ENCODE measurements around the gene GABRB3.

GRCh38 chr15:26716069-26716468 lies 56.8 kb downstream of the GABRB3 start:
- no peak for TF ChIP-seq TAF1 (IDR thresholded peaks at IDR 0.05; ENCODE audit: low read depth, low read length)
- TF ChIP-seq TCF12 (IDR thresholded peaks at IDR 0.05; ENCODE audit: low read depth, low read length): no peak
- no peak for TF ChIP-seq HDAC2 (IDR thresholded peaks at IDR 0.05; ENCODE audit: borderline replicate concordance in 1 of 2, low read depth in 2 of 2, low read length in 2 of 2)
- no peak for TF ChIP-seq CTCF (IDR thresholded peaks at IDR 0.05; ENCODE audit: control extremely low read depth in 1 of 3, insufficient read depth in 1 of 3, low read depth in 1 of 3, low read length in 3 of 3)
- TF ChIP-seq EZH2 (IDR thresholded peaks at IDR 0.05; ENCODE audit: low read depth, low read length, severe bottlenecking): no peak
- no peak for TF ChIP-seq POLR2AphosphoS5 (IDR thresholded peaks at IDR 0.05; ENCODE audit: low read depth, low read length)
- no peak for TF ChIP-seq ATF2 (IDR thresholded peaks at IDR 0.05; ENCODE audit: low read length)
- no peak for TF ChIP-seq PHF8 (conservative IDR thresholded peaks at IDR 0.05; ENCODE audit: low read depth, low read length)
- TF ChIP-seq SUZ12 (IDR thresholded peaks at IDR 0.05; ENCODE audit: low read length): no peak
- TF ChIP-seq POLR2A (IDR thresholded peaks at IDR 0.05; ENCODE audit: control extremely low read depth in 1 of 2, low read depth in 2 of 2, low read length in 2 of 2): no peak

Data from H1 (cell line).